GM12878 (cell line): ENCODE results near the gene NINJ1. TPM values are rescaled to one million over a fixed set of nuclear protein-coding genes. Genes with fewer than 3 reads are reported as not detected.

ENCODE experiments used
- MEF2B ChIP-seq: fragments of 450-650 bp; IDR thresholded peaks from 2 replicates; pipeline ENCODE4 v1.6.1; 2018; ENCODE audit warnings: mild to moderate bottlenecking, moderate library complexity; ENCODE audit not compliant: partially characterized antibody, poor library complexity, severe bottlenecking
- SRF ChIP-seq, 2 experiments: IDR thresholded peaks; 2 replicates each; pipeline ENCODE4 v1.6.1; 2011; ENCODE audit warnings: low read depth in 2 of 2, low read length in 2 of 2, mild to moderate bottlenecking in 1 of 2, moderate library complexity in 1 of 2
- ZNF207 ChIP-seq: fragments of 450-650 bp; IDR thresholded peaks from 2 replicates; pipeline ENCODE4 v1.6.1; 2014; ENCODE audit warnings: antibody characterized with exemption, mild to moderate bottlenecking, borderline replicate concordance
- polyA plus RNA-seq, 11 experiments: library from polyadenylated mRNA; depleted of rRNA in 4 of 11; unstranded in 6 of 11; stranded (reverse) in 5 of 11; fragments of >200 nt; fragmentation: Nextera tagmentation in 4 of 11; fragmentation: Illumina TruSeq in 1 of 11; extraction: Ambion mirVana in 4 of 11; extraction: Trizol in 1 of 11; gene quantifications; 1 replicate in 1 of 11; 2 replicates in 10 of 11; pipeline versions ENCODE4 v1.2.1 to v1.2.3, GENCODE V29; 2011 to 2016; ENCODE audit warnings: inconsistent platforms in 2 of 11, missing spikeins in 2 of 11, low read depth in 1 of 11
- total RNA-seq, 4 experiments: library from RNA; depleted of rRNA in 3 of 4; stranded (reverse); fragments of >200 nt in 3 of 4; fragmentation: Illumina TruSeq in 1 of 4; extraction: Trizol in 1 of 4; gene quantifications; 2 replicates each; pipeline versions ENCODE4 v1.2.1 to v1.2.3, GENCODE V29; 2013 to 2021

Gene NINJ1
- total and polyA plus RNA-seq, 10 of the 15 experiments (the other 5 are each of a cell fraction or from before 2014, with no cell fraction given) = 0.64 to 33.5 (median 17.1) TPM

- no peak for TF ChIP-seq ZNF207
- TF ChIP-seq SRF (IDR thresholded peaks at IDR 0.05; ENCODE audit: low read depth in 2 of 2, low read length in 2 of 2) = no peak
- TF ChIP-seq MEF2B = no peak
Observed at GRCh38 chr9:93072383-93072795, 61.7 kb downstream of the NINJ1 start (continued).

Other genes starting within 250 kb of the NINJ1 start
- gene FGD3, start 186.7 kb downstream of the NINJ1 start, total RNA-seq (2014; rRNA removed) = 12.4 and 13.5 TPM in 2 replicates
- gene FGD3, start 186.7 kb downstream of the NINJ1 start, total RNA-seq (2014; rRNA removed; fragmentation: Illumina TruSeq; extraction: Trizol) = 6.6 and 6.9 TPM in 2 replicates
- 13.2 and 14.4 TPM in 2 replicates for gene FGD3, start 186.7 kb downstream of the NINJ1 start, total RNA-seq (2021)
- gene FGD3, start 186.7 kb downstream of the NINJ1 start, polyA plus RNA-seq (2011; rRNA removed) = 9.0 and 18.1 TPM in 2 replicates
- gene FGD3, start 186.7 kb downstream of the NINJ1 start, polyA plus RNA-seq (2014; fragmentation: Illumina TruSeq; extraction: Trizol) = 2.9 and 6.3 TPM in 2 replicates
- 1 to 10 TPM in 1 of 2 experiments, under 1 TPM in 1; 0.26 to 1.2 TPM for gene FGD3, start 186.7 kb downstream of the NINJ1 start, polyA plus RNA-seq (2014; fragmentation: Nextera tagmentation; extraction: Ambion mirVana)
- gene FGD3, start 186.7 kb downstream of the NINJ1 start, polyA plus RNA-seq (2014; rRNA removed) = 13.2 and 14.0 TPM in 2 replicates
- gene FGD3, start 186.7 kb downstream of the NINJ1 start, polyA plus RNA-seq (2016; fragmentation: Nextera tagmentation; extraction: Ambion mirVana) = 10 to 100 TPM; 12.4 to 12.8 TPM
- gene SUSD3, start 75.5 kb downstream of the NINJ1 start, total RNA-seq (2014; rRNA removed) = 61.6 and 65.6 TPM in 2 replicates
- gene SUSD3, start 75.5 kb downstream of the NINJ1 start, total RNA-seq (2014; rRNA removed; fragmentation: Illumina TruSeq; extraction: Trizol) = 26.9 and 29.8 TPM in 2 replicates
- gene SUSD3, start 75.5 kb downstream of the NINJ1 start, total RNA-seq (2021) = 37.6 and 39.8 TPM in 2 replicates
- gene SUSD3, start 75.5 kb downstream of the NINJ1 start, polyA plus RNA-seq (2011; rRNA removed) = 60.0 and 92.0 TPM in 2 replicates
- gene SUSD3, start 75.5 kb downstream of the NINJ1 start, polyA plus RNA-seq (2014; fragmentation: Illumina TruSeq; extraction: Trizol) = 5.4 and 14.1 TPM in 2 replicates
- 10 to 100 TPM in 1 of 2 experiments, 1 to 10 TPM in 1; 2.5 to 15.1 TPM for gene SUSD3, start 75.5 kb downstream of the NINJ1 start, polyA plus RNA-seq (2014; fragmentation: Nextera tagmentation; extraction: Ambion mirVana)
- 72.4 and 79.6 TPM in 2 replicates for gene SUSD3, start 75.5 kb downstream of the NINJ1 start, polyA plus RNA-seq (2014; rRNA removed)
- 10 to 100 TPM; 30.9 to 31.3 TPM for gene SUSD3, start 75.5 kb downstream of the NINJ1 start, polyA plus RNA-seq (2016; fragmentation: Nextera tagmentation; extraction: Ambion mirVana)
- 40.8 and 41.6 TPM in 2 replicates for gene CARD19, start 38.0 kb downstream of the NINJ1 start, total RNA-seq (2014; rRNA removed)
- 12.0 and 13.3 TPM in 2 replicates for gene CARD19, start 38.0 kb downstream of the NINJ1 start, total RNA-seq (2014; rRNA removed; fragmentation: Illumina TruSeq; extraction: Trizol)
- 21.6 and 21.8 TPM in 2 replicates for gene CARD19, start 38.0 kb downstream of the NINJ1 start, total RNA-seq (2021)
- gene CARD19, start 38.0 kb downstream of the NINJ1 start, polyA plus RNA-seq (2011; rRNA removed) = 8.6 and 18.3 TPM in 2 replicates
- 0.49 and 6.3 TPM in 2 replicates for gene CARD19, start 38.0 kb downstream of the NINJ1 start, polyA plus RNA-seq (2014; fragmentation: Illumina TruSeq; extraction: Trizol)
- gene CARD19, start 38.0 kb downstream of the NINJ1 start, polyA plus RNA-seq (2014; fragmentation: Nextera tagmentation; extraction: Ambion mirVana) = 1 to 10 TPM in 1 of 2 experiments, under 1 TPM in 1; 0.61 to 3.3 TPM
- 38.8 and 44.1 TPM in 2 replicates for gene CARD19, start 38.0 kb downstream of the NINJ1 start, polyA plus RNA-seq (2014; rRNA removed)
- 10 to 100 TPM; 23.3 to 27.7 TPM for gene CARD19, start 38.0 kb downstream of the NINJ1 start, polyA plus RNA-seq (2016; fragmentation: Nextera tagmentation; extraction: Ambion mirVana)
- not detected in 2 replicates for gene WNK2, start 49.9 kb upstream of the NINJ1 start, total RNA-seq (2014; rRNA removed)
- not detected in 2 replicates for gene WNK2, start 49.9 kb upstream of the NINJ1 start, total RNA-seq (2014; rRNA removed; fragmentation: Illumina TruSeq; extraction: Trizol)
- gene WNK2, start 49.9 kb upstream of the NINJ1 start, total RNA-seq (2021) = 0.08 and 0.15 TPM in 2 replicates
- gene WNK2, start 49.9 kb upstream of the NINJ1 start, polyA plus RNA-seq (2011; rRNA removed) = not detected in 2 replicates
- gene WNK2, start 49.9 kb upstream of the NINJ1 start, polyA plus RNA-seq (2014; fragmentation: Illumina TruSeq; extraction: Trizol) = not detected in 2 replicates
- not detected for gene WNK2, start 49.9 kb upstream of the NINJ1 start, polyA plus RNA-seq (2014; fragmentation: Nextera tagmentation; extraction: Ambion mirVana)
- not detected in 2 replicates for gene WNK2, start 49.9 kb upstream of the NINJ1 start, polyA plus RNA-seq (2014; rRNA removed)
- not detected for gene WNK2, start 49.9 kb upstream of the NINJ1 start, polyA plus RNA-seq (2016; fragmentation: Nextera tagmentation; extraction: Ambion mirVana)